ENCODE results near the gene ZDHHC23. TPM values are rescaled to one million over a fixed set of nuclear protein-coding genes. Genes with fewer than 3 reads are reported as not detected.

The ZDHHC23 gene
- total RNA-seq, 4 donors from 2014 or later, result 10.0 to 21.2 (median 13.0) TPM

DNA sequence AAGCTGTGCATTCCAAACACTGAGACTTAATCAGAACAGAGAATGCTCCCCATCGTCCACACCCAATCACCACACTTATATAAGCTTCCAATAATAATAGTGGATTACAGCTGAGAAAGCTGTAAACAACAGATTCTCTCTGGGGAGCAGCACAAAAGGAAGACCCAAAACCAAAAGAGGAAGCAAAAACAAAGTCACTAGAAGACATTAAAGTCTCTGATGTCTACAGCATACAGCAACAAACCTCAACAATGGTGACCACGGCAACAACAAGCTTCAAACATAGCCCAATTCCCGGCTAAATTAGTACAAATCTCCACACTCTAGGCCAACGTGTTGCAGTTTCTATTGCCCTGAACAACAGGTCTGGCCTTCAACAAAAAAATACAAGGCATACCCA, 37.7 kb downstream of the ZDHHC23 start:
- no peaks in the 10 kb centered on the region for H3K9me3 ChIP-seq
- DNase-seq (ENCODE audit: low spot score in 2 of 2), result no peak
- H3K36me3 ChIP-seq, result peaks cover 18% of the 10 kb centered on the region
- no peak overlapping the region for H3K27ac ChIP-seq
- H3K4me1 ChIP-seq, result no peaks in the 10 kb centered on the region
- H3K4me3 ChIP-seq, result no peak overlapping the region
- no peaks in the 10 kb centered on the region for H3K27me3 ChIP-seq
- TF ChIP-seq, protein P1, sequence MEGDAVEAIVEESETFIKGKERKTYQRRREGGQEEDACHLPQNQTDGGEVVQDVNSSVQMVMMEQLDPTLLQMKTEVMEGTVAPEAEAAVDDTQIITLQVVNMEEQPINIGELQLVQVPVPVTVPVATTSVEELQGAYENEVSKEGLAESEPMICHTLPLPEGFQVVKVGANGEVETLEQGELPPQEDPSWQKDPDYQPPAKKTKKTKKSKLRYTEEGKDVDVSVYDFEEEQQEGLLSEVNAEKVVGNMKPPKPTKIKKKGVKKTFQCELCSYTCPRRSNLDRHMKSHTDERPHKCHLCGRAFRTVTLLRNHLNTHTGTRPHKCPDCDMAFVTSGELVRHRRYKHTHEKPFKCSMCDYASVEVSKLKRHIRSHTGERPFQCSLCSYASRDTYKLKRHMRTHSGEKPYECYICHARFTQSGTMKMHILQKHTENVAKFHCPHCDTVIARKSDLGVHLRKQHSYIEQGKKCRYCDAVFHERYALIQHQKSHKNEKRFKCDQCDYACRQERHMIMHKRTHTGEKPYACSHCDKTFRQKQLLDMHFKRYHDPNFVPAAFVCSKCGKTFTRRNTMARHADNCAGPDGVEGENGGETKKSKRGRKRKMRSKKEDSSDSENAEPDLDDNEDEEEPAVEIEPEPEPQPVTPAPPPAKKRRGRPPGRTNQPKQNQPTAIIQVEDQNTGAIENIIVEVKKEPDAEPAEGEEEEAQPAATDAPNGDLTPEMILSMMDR (IDR thresholded peaks at IDR 0.05), result no peak
- TF ChIP-seq EP300 (IDR thresholded peaks at IDR 0.05), result no peak
- no peak for TF ChIP-seq POLR2AphosphoS5 (IDR thresholded peaks at IDR 0.05)
- TF ChIP-seq POLR2A (IDR thresholded peaks at IDR 0.05), result no peak
- 55% methylated on average over 4 of the region's 4 CpGs for WGBS

DNA sequence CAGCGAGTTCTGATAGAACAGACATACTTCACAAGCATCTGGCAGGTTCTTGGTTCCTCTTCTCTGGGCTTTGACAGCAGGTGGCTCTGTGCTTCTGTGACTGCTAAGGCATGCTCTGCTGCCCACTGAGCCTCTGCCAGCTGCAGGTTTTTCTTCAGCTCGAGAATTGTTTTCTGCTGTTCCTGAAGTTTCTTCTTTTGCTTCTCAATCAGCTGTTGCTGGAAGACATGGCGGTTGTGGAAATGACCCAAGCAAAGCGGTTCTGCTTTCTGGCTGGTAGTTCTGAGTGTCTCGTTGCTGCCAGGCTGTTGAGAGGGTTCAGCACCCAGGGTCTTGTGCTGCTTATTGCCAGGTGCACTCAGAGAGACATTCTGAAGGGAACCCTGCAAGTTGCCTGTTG, 57.7 kb downstream of the ZDHHC23 start:
- no peak overlapping the region for H3K4me3 ChIP-seq
- H3K9me3 ChIP-seq, result no peaks in the 10 kb centered on the region
- TF ChIP-seq EP300 (IDR thresholded peaks at IDR 0.05), result no peak
- no peak for TF ChIP-seq POLR2A (IDR thresholded peaks at IDR 0.05)
- TF ChIP-seq, protein P1 (IDR thresholded peaks at IDR 0.05), result no peak
- TF ChIP-seq POLR2AphosphoS5 (IDR thresholded peaks at IDR 0.05), result no peak
- H3K36me3 ChIP-seq, result peaks cover 41% of the 10 kb centered on the region
- no peak for DNase-seq (ENCODE audit: low spot score in 2 of 2)
- H3K4me1 ChIP-seq, result no peaks in the 10 kb centered on the region
- no peaks in the 10 kb centered on the region for H3K27me3 ChIP-seq
- H3K27ac ChIP-seq, result no peak overlapping the region
- 93% methylated on average over 5 of the region's 5 CpGs for WGBS

DNA sequence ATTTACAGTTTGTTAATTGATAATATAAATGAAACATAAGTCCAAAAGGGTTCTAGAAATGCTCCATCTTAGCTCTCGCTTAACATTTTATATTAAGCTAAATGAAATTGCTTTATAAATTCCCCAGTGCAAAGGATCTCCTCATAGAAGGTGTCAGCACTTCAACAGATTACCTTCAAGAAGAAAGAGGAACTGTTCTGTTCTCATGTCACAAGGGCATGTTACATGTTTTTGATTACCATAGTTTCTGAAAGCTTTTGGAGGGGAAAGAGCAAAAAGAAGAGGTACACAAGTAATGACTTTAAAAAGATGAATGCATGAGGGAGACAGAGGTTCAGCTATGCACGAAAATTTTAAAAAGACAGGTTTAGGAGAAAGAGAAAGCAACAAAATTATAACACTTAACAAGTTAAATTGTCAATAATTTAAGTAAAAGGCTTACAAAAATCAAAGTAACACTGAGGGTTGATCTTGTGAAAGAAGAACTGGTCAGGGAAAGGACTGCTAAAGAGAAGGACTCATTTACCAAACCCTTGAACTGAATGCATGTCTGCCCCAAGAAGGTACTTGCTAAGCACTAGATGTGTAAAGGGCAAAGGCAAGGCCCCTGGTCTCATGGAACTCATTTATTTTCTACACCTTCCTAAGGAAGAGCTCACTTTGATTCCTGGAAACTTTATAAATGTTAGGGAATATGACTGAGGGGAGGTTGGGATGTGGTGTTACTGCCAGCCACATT, 63.4 kb downstream of the ZDHHC23 start:
- H3K4me1 ChIP-seq, result no peaks in the 10 kb centered on the region
- no peaks in the 10 kb centered on the region for H3K27me3 ChIP-seq
- no peak overlapping the region for H3K27ac ChIP-seq

More for the DNA sequence above, 63.4 kb downstream of the ZDHHC23 start:
- TF ChIP-seq POLR2A (IDR thresholded peaks at IDR 0.05) (no peak), EP300 (IDR thresholded peaks at IDR 0.05) (no peak), POLR2AphosphoS5 (IDR thresholded peaks at IDR 0.05) (no peak)
- TF ChIP-seq, protein P1 (IDR thresholded peaks at IDR 0.05), result no peak
- DNase-seq (ENCODE audit: low spot score in 2 of 2), result no peak
- 97% methylated on average over 2 of the region's 2 CpGs for WGBS
- no peak overlapping the region for H3K4me3 ChIP-seq
- H3K36me3 ChIP-seq, result peaks cover 11% of the 10 kb centered on the region
- H3K9me3 ChIP-seq, result no peaks in the 10 kb centered on the region

Other genes with a start within 250 kb of the ZDHHC23 start
- 100 to 1,000 TPM in 3 of 4 donors, 10 to 100 TPM in 1; 87.3 to 184 (median 128) TPM for gene NAA50, start 201.8 kb upstream of the ZDHHC23 start, total RNA-seq
- 10 to 100 TPM; 43.5 to 63.5 (median 58.7) TPM for gene ATP6V1A, start 201.0 kb upstream of the ZDHHC23 start, total RNA-seq
- 10 to 100 TPM; 16.5 to 70.9 (median 25.5) TPM for gene GRAMD1C, start 109.2 kb upstream of the ZDHHC23 start, total RNA-seq
- gene CCDC191, start 108.5 kb downstream of the ZDHHC23 start, total RNA-seq, result 10 to 100 TPM in 1 of 4 donors, 1 to 10 TPM in 3; 2.6 to 10.9 (median 4.8) TPM
- gene QTRT2, start 108.7 kb downstream of the ZDHHC23 start, total RNA-seq, result 10 to 100 TPM; 16.4 to 19.7 (median 18.9) TPM
- not detected for gene DRD3, start 231.0 kb downstream of the ZDHHC23 start, total RNA-seq